Mucosa of descending colon (tissue), 3 donors: ENCODE data around the gene CTSC. TPM values are rescaled to one million over a fixed set of nuclear protein-coding genes. Genes with fewer than 3 reads are reported as not detected.

ENCODE experiments used
- ATAC-seq: fragments of 200-7000 bp; cut with Tn5 transposase; one replicate; pipeline ENCODE4 v1.9.1; 2020; ENCODE audit warnings: mild to moderate bottlenecking, moderate library complexity
- DNase-seq, 3 donors: peaks; one replicate each; pipeline ENCODE4 v3.0.0-alpha.2; 2020
- H3K36me3 ChIP-seq: fragments of 200-600 bp; one replicate; pipeline ENCODE4 v1.8.0; 2021; ENCODE audit warnings: low read depth, mild to moderate bottlenecking
- H3K4me1 ChIP-seq: fragments of 200-600 bp; one replicate; pipeline ENCODE4 v1.8.0; 2021; ENCODE audit warnings: low read depth, mild to moderate bottlenecking
- H3K4me3 ChIP-seq: fragments of 200-600 bp; one replicate; pipeline ENCODE4 v1.8.0; 2021; ENCODE audit warnings: mild to moderate bottlenecking
- H3K9me3 ChIP-seq: fragments of 200-600 bp; one replicate; pipeline ENCODE4 v1.8.0; 2021; ENCODE audit warnings: mild to moderate bottlenecking
- intact Hi-C, 2 donors: fragments of 100-400 bp; cut with DNase I in 1 of 2; cut with micrococcal nuclease in 1 of 2; formaldehyde crosslinking; loops; one replicate each; pipeline versions ENCODE4 v1.11.0 to v1.11.1; 2022; cut with DNase I, micrococcal nuclease
- total RNA-seq, 3 donors: library from RNA; stranded (reverse); fragmentation: NEBNext Ultra II Directional in 2 of 3; extraction: Animal tissue kit (Norgen Biotek cat#: 25700) in 2 of 3; gene quantifications; one replicate each; pipeline versions ENCODE4 v1.2.1 to v1.2.4, GENCODE V29; 2021 to 2023
- TF ChIP-seq, protein P1 (sequence below): fragments of 200-600 bp; IDR thresholded peaks from one replicate; pipeline ENCODE4 v1.8.0; 2022; ENCODE audit warnings: antibody characterized with exemption, mild to moderate bottlenecking
- donor health status: DM: no; HTN: no; CAD: no; lungs with moderate emphysema.
- donor health status: DM: no; HTN: no; CAD: no.
- donor health status: DM: no; HTN: yes; CAD: no.

CTSC gene
- total RNA-seq, 3 donors from 2014 or later, result 74.7 to 131 (median 82.3) TPM

DNA sequence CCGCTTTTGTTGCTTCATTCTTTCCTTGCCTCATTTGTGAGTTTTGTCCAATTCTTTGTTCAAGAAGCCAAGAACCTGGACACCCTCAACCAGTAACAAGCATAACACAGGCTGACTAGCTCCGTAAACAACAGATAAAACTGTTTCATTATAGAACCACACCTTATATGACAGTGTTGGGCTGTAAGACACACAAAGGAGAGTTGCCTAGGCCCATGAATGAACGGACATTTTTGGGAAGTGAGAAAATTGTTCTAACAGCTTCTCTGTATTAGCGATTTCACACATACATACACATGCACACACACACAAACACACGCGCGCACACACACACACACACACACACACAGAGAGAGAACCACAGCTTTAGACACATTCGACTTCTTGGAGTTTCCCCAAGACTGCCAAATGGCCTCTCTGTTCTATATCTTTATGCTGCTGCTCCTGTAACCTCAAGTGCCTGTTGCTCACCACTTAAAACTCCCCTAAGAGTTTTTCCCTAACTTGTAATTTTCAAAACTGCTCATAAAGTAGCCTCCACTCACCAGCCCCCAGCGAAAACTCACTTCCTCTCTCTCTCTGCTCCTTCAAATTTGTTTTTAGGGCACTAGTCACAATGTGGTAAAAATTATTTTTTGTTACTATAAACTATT, 35.9 kb downstream of the CTSC start:
- no peaks in the 10 kb centered on the region for H3K4me1 ChIP-seq
- no peak overlapping the region for H3K4me3 ChIP-seq
- intact Hi-C loops, result no loop called here
- peak; percentile 34 for ATAC-seq
- TF ChIP-seq, protein P1, sequence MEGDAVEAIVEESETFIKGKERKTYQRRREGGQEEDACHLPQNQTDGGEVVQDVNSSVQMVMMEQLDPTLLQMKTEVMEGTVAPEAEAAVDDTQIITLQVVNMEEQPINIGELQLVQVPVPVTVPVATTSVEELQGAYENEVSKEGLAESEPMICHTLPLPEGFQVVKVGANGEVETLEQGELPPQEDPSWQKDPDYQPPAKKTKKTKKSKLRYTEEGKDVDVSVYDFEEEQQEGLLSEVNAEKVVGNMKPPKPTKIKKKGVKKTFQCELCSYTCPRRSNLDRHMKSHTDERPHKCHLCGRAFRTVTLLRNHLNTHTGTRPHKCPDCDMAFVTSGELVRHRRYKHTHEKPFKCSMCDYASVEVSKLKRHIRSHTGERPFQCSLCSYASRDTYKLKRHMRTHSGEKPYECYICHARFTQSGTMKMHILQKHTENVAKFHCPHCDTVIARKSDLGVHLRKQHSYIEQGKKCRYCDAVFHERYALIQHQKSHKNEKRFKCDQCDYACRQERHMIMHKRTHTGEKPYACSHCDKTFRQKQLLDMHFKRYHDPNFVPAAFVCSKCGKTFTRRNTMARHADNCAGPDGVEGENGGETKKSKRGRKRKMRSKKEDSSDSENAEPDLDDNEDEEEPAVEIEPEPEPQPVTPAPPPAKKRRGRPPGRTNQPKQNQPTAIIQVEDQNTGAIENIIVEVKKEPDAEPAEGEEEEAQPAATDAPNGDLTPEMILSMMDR, result no peak
- H3K9me3 ChIP-seq, result no peaks in the 10 kb centered on the region
- H3K36me3 ChIP-seq, result no peaks in the 10 kb centered on the region
- DNase-seq, result no peak

DNA sequence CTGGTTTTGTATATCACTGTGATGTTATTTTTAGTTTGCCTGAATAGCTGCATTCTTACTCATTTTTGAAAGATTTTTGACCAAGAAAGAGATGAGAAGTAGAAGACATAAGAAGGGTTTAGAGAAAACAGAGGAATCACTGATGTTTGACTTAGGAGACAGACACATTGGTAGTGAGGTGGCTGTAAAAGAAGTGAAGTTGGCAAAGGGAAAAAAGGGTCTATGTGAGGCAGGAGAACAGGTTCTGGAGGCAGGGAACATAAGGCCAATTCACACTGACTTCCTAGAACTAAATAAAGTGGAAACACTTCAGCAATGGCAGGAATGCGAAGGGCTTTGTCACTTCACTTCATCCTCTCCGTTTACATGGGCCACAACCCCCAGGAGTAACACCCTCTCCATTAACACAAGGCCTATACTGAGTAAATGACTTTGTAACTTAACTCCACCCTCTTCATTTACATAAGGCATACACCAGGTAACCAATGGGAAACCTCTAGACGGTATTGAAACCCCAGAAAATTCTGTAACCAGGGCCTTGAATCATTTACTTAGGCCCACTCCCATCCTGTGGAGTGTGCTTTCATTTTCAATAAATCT, 36.5 kb downstream of the CTSC start:
- Histone ChIP-seq H3K36me3 (no peaks in the 10 kb centered on the region), H3K4me1 (no peaks in the 10 kb centered on the region), H3K9me3 (no peaks in the 10 kb centered on the region), H3K4me3 (no peak overlapping the region)
- TF ChIP-seq, protein P1, result no peak
- ATAC-seq, result peak; percentile 13
- intact Hi-C loops, result no loop called here
- no peak for DNase-seq

DNA sequence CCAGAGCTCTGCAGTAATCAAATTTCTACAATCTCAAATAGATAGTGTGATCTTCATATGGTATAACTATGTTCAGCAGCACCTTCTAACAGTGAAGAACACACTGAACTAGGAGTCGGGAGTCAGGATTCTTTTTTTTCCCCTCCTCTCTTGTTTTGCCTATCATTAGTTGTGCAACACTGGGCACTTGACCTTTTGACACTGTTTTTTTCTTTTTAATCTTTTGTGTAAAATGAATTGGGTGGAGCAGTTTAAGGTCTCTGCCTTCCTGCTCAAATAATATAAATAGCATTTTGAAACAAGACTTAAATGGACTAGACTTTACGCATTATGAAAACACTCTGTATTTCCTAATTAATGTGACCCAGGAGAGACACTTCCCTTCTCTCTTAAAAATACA, 39.7 kb downstream of the CTSC start:
- DNase-seq (no peak), ATAC-seq (no peak)
- no peaks in the 10 kb centered on the region for H3K9me3 ChIP-seq
- no peaks in the 10 kb centered on the region for H3K4me1 ChIP-seq
- TF ChIP-seq, protein P1, result no peak
- H3K36me3 ChIP-seq, result no peaks in the 10 kb centered on the region
- intact Hi-C loops, result no loop called here
- no peak overlapping the region for H3K4me3 ChIP-seq

DNA sequence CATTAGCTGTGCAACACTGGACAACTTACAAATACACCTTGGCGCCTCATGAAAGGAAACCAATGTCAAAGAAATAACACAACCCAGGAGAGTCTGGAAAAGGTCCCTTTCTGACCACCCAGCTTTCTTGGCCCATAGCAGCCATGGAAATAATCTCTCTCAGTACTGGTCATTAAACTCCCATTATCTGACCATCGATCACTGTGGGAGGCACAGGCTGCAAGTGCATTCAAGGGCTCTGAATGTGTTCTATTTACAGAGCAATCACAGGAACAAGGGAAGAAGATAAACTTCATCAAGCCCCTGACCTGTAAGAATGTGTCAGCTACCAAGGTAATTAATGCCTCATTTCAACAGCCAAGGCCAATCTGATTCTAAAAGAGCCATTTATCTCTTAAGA, 40.1 kb downstream of the CTSC start:
- no peaks in the 10 kb centered on the region for H3K4me1 ChIP-seq
- intact Hi-C loops, result no loop called here
- no peak for DNase-seq

DNA sequence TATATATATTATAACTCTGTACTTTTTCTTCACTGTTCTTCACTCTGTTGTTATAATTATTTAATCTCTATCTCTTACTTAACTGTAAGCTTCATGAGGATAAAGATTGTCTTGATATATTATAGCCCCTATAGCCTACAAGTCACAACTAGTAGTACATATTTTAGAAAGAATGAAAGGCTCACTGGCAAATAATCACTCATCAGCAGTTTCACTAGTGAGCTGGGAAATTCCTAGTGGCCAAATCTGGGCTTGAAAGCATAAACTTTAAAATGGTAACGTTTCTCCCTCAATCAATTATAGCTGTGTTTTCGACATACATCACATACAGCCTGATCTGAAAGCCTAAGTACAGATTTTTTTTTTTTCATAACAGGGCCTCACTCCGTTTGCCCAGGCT, 42.5 kb downstream of the CTSC start:
- no peaks in the 10 kb centered on the region for H3K4me1 ChIP-seq
- intact Hi-C loops, result no loop called here

More for the DNA sequence above, 40.1 kb downstream of the CTSC start:
- Histone ChIP-seq H3K4me3 (no peak overlapping the region), H3K36me3 (no peaks in the 10 kb centered on the region), H3K9me3 (no peaks in the 10 kb centered on the region)
- TF ChIP-seq, protein P1, result no peak
- no peak for ATAC-seq

More for the DNA sequence above, 42.5 kb downstream of the CTSC start:
- DNase-seq (no peak), ATAC-seq (no peak)
- TF ChIP-seq, protein P1, result no peak
- H3K36me3 ChIP-seq, result no peaks in the 10 kb centered on the region
- H3K4me3 ChIP-seq, result no peak overlapping the region
- H3K9me3 ChIP-seq, result no peaks in the 10 kb centered on the region
